ENCODE data around the gene BAIAP2. TPM values are rescaled to one million over a fixed set of nuclear protein-coding genes. Genes with fewer than 3 reads are reported as not detected.

BAIAP2 gene
- total and polyA plus RNA-seq, 2 donors from 2014 or later: 44.5 to 45.8 TPM

DNA sequence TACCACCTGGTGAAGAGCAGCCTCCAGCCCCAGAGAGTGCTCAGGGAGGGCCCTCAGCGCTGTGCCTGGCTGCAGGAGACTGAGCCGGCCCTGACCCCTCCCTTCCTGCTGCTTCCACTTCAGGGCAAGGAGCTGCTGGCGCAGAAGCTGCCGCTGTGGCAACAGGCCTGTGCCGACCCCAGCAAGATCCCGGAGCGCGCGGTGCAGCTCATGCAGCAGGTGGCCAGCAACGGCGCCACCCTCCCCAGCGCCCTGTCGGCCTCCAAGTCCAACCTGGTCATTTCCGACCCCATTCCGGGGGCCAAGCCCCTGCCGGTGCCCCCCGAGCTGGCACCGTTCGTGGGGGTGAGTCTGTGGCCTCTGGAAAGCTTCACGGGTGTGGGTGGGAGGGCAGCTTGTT is 68.4 kb downstream of the BAIAP2 start:
- H3K36me3 ChIP-seq (ENCODE audit: control insufficient read depth in 2 of 3, insufficient read depth in 3 of 3, low read length in 3 of 3): peaks cover 0 to 28% (median 13%) of the 10 kb centered on the region in 3 donors
- intact Hi-C loops (cut with DNase I): loop anchor here (5.0 kb wide), 1 partner anchor 116 kb away; no protein-coding TSS in a partner anchor
- no peaks in the 10 kb centered on the region for H3K4me1 ChIP-seq (ENCODE audit: control insufficient read depth in 2 of 3, insufficient read depth in 2 of 3, low read depth in 1 of 3, low read length in 3 of 3)
- H3K27ac ChIP-seq (ENCODE audit: low read depth in 2 of 2, low read length in 2 of 2): no peak overlapping the region
- no peaks in the 10 kb centered on the region for H3K9me3 ChIP-seq (ENCODE audit: control insufficient read depth in 2 of 3, insufficient read depth in 1 of 3, low read length in 3 of 3)
- H3K4me3 ChIP-seq (ENCODE audit: low read length in 3 of 3): no peak overlapping the region
- no peaks in the 10 kb centered on the region for H3K27me3 ChIP-seq (ENCODE audit: control insufficient read depth, insufficient read depth, low read length)
- no peak for TF ChIP-seq CTCF (IDR thresholded peaks at IDR 0.05; ENCODE audit: borderline replicate concordance, extremely low read depth, insufficient read depth)
- FAIRE-seq (no peak), DNase-seq (no peak)
- H3K9ac ChIP-seq (ENCODE audit: low read length in 3 of 3): no peak overlapping the region

DNA sequence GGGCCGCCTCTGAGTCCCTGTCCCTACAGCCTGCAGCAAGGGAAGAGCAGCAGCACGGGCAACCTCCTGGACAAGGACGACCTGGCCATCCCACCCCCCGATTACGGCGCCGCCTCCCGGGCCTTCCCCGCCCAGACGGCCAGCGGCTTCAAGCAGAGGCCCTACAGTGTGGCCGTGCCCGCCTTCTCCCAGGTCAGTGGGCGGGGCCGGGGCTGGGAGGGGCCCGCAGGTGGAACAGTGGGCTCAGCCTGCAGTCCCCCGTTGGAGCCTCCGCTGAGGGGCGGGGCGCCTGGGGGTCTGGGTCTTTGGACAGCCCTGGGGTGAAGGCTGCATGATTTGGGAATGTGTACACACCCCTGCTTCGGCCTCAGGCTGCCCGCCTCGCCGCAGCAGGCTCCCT is 71.8 kb downstream of the BAIAP2 start:
- Histone ChIP-seq H3K9me3 (ENCODE audit: control insufficient read depth in 2 of 3, insufficient read depth in 1 of 3, low read length in 3 of 3) (no peaks in the 10 kb centered on the region), H3K4me3 (ENCODE audit: low read length in 3 of 3) (no peak overlapping the region), H3K9ac (ENCODE audit: low read length in 3 of 3) (no peak overlapping the region), H3K27me3 (ENCODE audit: control insufficient read depth, insufficient read depth, low read length) (no peaks in the 10 kb centered on the region), H3K36me3 (ENCODE audit: control insufficient read depth in 2 of 3, insufficient read depth in 3 of 3, low read length in 3 of 3) (peaks cover 0 to 21% (median 14%) of the 10 kb centered on the region in 3 donors), H3K27ac (ENCODE audit: low read depth in 2 of 2, low read length in 2 of 2) (no peak overlapping the region), H3K4me1 (ENCODE audit: control insufficient read depth in 2 of 3, insufficient read depth in 2 of 3, low read depth in 1 of 3, low read length in 3 of 3) (no peaks in the 10 kb centered on the region)
- DNase-seq: no peak
- TF ChIP-seq CTCF (IDR thresholded peaks at IDR 0.05; ENCODE audit: borderline replicate concordance, extremely low read depth, insufficient read depth): no peak
- no peak for FAIRE-seq
- intact Hi-C loops (cut with DNase I): no loop called here

- DNase-seq: no peak
- Histone ChIP-seq H3K9me3 (ENCODE audit: control insufficient read depth in 2 of 3, insufficient read depth in 1 of 3, low read length in 3 of 3) (no peaks in the 10 kb centered on the region), H3K4me1 (ENCODE audit: control insufficient read depth in 2 of 3, insufficient read depth in 2 of 3, low read depth in 1 of 3, low read length in 3 of 3) (no peaks in the 10 kb centered on the region), H3K9ac (ENCODE audit: low read length in 3 of 3) (no peak overlapping the region), H3K27me3 (ENCODE audit: control insufficient read depth, insufficient read depth, low read length) (no peaks in the 10 kb centered on the region), H3K27ac (ENCODE audit: low read depth in 2 of 2, low read length in 2 of 2) (no peak overlapping the region), H3K36me3 (ENCODE audit: control insufficient read depth in 2 of 3, insufficient read depth in 3 of 3, low read length in 3 of 3) (peaks cover 0 to 23% (median 14%) of the 10 kb centered on the region in 3 donors), H3K4me3 (ENCODE audit: low read length in 3 of 3) (no peak overlapping the region)
- no peak for FAIRE-seq
- intact Hi-C loops (cut with DNase I): no loop called here
- no peak for TF ChIP-seq CTCF (IDR thresholded peaks at IDR 0.05; ENCODE audit: borderline replicate concordance, extremely low read depth, insufficient read depth)
Observed at GRCh38 chr17:81108220-81108619, 73.3 kb downstream of the BAIAP2 start.

DNA sequence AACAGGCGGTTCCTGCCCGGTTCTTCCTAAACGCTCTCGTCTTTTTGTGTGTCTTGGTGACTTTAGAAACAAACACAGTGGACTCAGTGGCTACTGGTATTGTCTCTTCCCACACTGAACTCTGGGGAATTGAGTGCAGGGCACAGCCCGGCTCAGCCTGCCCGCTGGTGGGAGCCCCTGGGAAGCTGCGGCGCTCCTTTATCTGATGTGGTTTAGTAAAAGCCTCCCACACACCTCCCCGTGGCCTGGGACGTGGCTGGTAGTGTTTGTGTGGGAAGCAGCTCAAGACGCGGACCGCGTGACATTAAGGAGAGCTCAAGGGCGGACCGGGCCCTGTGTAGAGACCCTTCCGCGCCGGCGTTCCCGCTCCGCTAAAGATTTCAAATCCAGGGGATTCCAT is 75.0 kb downstream of the BAIAP2 start:
- Histone ChIP-seq H3K27me3 (ENCODE audit: control insufficient read depth, insufficient read depth, low read length) (no peaks in the 10 kb centered on the region), H3K9me3 (ENCODE audit: control insufficient read depth in 2 of 3, insufficient read depth in 1 of 3, low read length in 3 of 3) (no peaks in the 10 kb centered on the region), H3K36me3 (ENCODE audit: control insufficient read depth in 2 of 3, insufficient read depth in 3 of 3, low read length in 3 of 3) (peaks cover 0 to 12% (median 6%) of the 10 kb centered on the region in 3 donors), H3K4me3 (ENCODE audit: low read length in 3 of 3) (no peak overlapping the region), H3K9ac (ENCODE audit: low read length in 3 of 3) (no peak overlapping the region), H3K27ac (ENCODE audit: low read depth in 2 of 2, low read length in 2 of 2) (no peak overlapping the region), H3K4me1 (ENCODE audit: control insufficient read depth in 2 of 3, insufficient read depth in 2 of 3, low read depth in 1 of 3, low read length in 3 of 3) (no peaks in the 10 kb centered on the region)
- intact Hi-C loops (cut with DNase I): no loop called here
- DNase-seq: no peak
- FAIRE-seq: no peak
- no peak for TF ChIP-seq CTCF (IDR thresholded peaks at IDR 0.05; ENCODE audit: borderline replicate concordance, extremely low read depth, insufficient read depth)

Measured in kidney (tissue), 14 donors.